SK-N-SH (cell line): ENCODE data around the gene DHRS1. TPM values are rescaled to one million over a fixed set of nuclear protein-coding genes. Genes with fewer than 3 reads are reported as not detected.

Experiments used
- CTCF ChIA-PET: fragments of 300-600, 350-600 bp; formaldehyde crosslinking; extraction: SDS; loops from one replicate; lab custom pipeline; 2021; lab: Yijun Ruan, JAX
- POLR2A ChIA-PET: fragments of 350-600 bp; sonication (Branson Sonifier 250); formaldehyde crosslinking; extraction: SDS; loops from one replicate; lab custom pipeline; 2020; ENCODE audit warnings: antibody characterized with exemption, inconsistent platforms; lab: Yijun Ruan, JAX
- DNase-seq: peaks from one replicate; pipeline ENCODE4 v3.0.0; 2012
- H2AFZ ChIP-seq: fragments of 200-600 bp; sonication (generic); 2 replicates; pipeline ENCODE4 v1.8.1; 2016; ENCODE audit warnings: antibody characterized with exemption, mild to moderate bottlenecking, low read depth
- H3F3A ChIP-seq: fragments of 200-600 bp; sonication (generic); replicated peaks from 2 replicates; pipeline ENCODE3; 2016; ENCODE audit warnings: antibody characterized with exemption, mild to moderate bottlenecking; ENCODE audit not compliant: insufficient read depth
- H3K27ac ChIP-seq, 2 experiments: fragments of 200-500 bp in 1 of 2; fragments of 200-600 bp in 1 of 2; sonication (Bioruptor generic) in 1 of 2; sonication (generic), shearing (Covaris generic) in 1 of 2; 2 replicates each; pipeline versions ENCODE4 v1.5.1 to v1.6.1; 2014 to 2016; ENCODE audit warnings: low read depth in 2 of 2, inconsistent platforms in 1 of 2, low read length in 1 of 2, mild to moderate bottlenecking in 1 of 2, mixed read lengths in 1 of 2
- H3K27me3 ChIP-seq: fragments of 200-600 bp; sonication (generic), shearing (Covaris generic); 2 replicates; pipeline ENCODE4 v1.6.1; 2016; ENCODE audit warnings: mixed run types; ENCODE audit not compliant: insufficient read depth
- H3K36me3 ChIP-seq, 2 experiments: fragments of 200-500 bp in 1 of 2; fragments of 200-600 bp in 1 of 2; sonication (Bioruptor generic) in 1 of 2; sonication (generic) in 1 of 2; replicated peaks in 1 of 2; 2 replicates each; pipeline versions ENCODE3 to v1.5.1; 2014 to 2016; ENCODE audit warnings: low read length in 1 of 2, mild to moderate bottlenecking in 1 of 2; ENCODE audit not compliant: insufficient read depth in 2 of 2, control insufficient read depth in 1 of 2
- H3K4me1 ChIP-seq, 2 experiments: fragments of 200-500 bp in 1 of 2; fragments of 200-600 bp in 1 of 2; sonication (Bioruptor generic) in 1 of 2; sonication (generic), shearing (Covaris generic) in 1 of 2; 2 replicates each; pipeline versions ENCODE4 v1.5.1 to v1.6.1; 2014 to 2016; ENCODE audit warnings: low read depth in 1 of 2, low read length in 1 of 2, mixed run types in 1 of 2; ENCODE audit not compliant: insufficient read depth in 2 of 2, control insufficient read depth in 1 of 2
- H3K4me2 ChIP-seq: fragments of 200-600 bp; sonication (generic), shearing (Covaris generic); 2 replicates; pipeline ENCODE4 v1.6.1; 2017; ENCODE audit warnings: mixed run types
- H3K4me3 ChIP-seq, 2 experiments: fragments of 200-500 bp in 1 of 2; fragments of 200-600 bp in 1 of 2; sonication (Bioruptor generic) in 1 of 2; sonication (generic), shearing (Covaris generic) in 1 of 2; 2 replicates each; pipeline versions ENCODE4 v1.5.1 to v1.8.1; 2014 to 2016; ENCODE audit warnings: low read depth in 2 of 2, inconsistent platforms in 1 of 2, low read length in 1 of 2, mild to moderate bottlenecking in 1 of 2, mixed read lengths in 1 of 2, moderate library complexity in 1 of 2
- H3K79me2 ChIP-seq: fragments of 200-600 bp; sonication (generic); 2 replicates; pipeline ENCODE4 v1.8.1; 2017; ENCODE audit warnings: mild to moderate bottlenecking; ENCODE audit not compliant: insufficient read depth
- H3K9ac ChIP-seq: fragments of 200-600 bp; sonication (generic); 2 replicates; pipeline ENCODE4 v1.6.1; 2017; ENCODE audit warnings: mixed run types
- H3K9me2 ChIP-seq: fragments of 200-600 bp; sonication (generic); 2 replicates; pipeline ENCODE4 v1.6.1; 2017; ENCODE audit warnings: mixed run types
- H3K9me3 ChIP-seq: fragments of 200-600 bp; sonication (generic); 2 replicates; pipeline ENCODE4 v1.6.1; 2017; ENCODE audit warnings: mixed run types, mild to moderate bottlenecking, moderate library complexity
- H4K20me1 ChIP-seq: fragments of 200-600 bp; sonication (generic); 2 replicates; pipeline ENCODE4 v1.6.1; 2017; ENCODE audit warnings: mild to moderate bottlenecking, mixed run types; ENCODE audit not compliant: insufficient read depth
- ELF1 ChIP-seq: IDR thresholded peaks from 2 replicates; pipeline ENCODE4 v1.4.0; 2012
- EP300 ChIP-seq, 2 experiments: IDR thresholded peaks; 2 replicates each; pipeline versions ENCODE4 v1.4.0 to v1.6.1; 2012; ENCODE audit warnings: borderline replicate concordance in 1 of 2, low read depth in 1 of 2, low read length in 1 of 2
- FOSL2 ChIP-seq: IDR thresholded peaks from 2 replicates; pipeline ENCODE4 v1.4.0; 2012; ENCODE audit warnings: low read depth, mild to moderate bottlenecking, moderate library complexity, borderline replicate concordance
- FOXJ3 ChIP-seq: sonication (generic); formaldehyde crosslinking; IDR thresholded peaks from 2 replicates; pipeline ENCODE4 v1.5.1; 2020; ENCODE audit warnings: mild to moderate bottlenecking, missing genetic modification reagents
- FOXM1 ChIP-seq: IDR thresholded peaks from 2 replicates; pipeline ENCODE4 v1.4.0; 2012; ENCODE audit warnings: low read depth, mild to moderate bottlenecking
- JUND ChIP-seq: IDR thresholded peaks from 2 replicates; pipeline ENCODE4 v1.4.0; 2012
- MEF2A ChIP-seq: IDR thresholded peaks from 2 replicates; pipeline ENCODE4 v1.4.0; 2012; ENCODE audit warnings: low read depth, borderline replicate concordance
- NFIC ChIP-seq: IDR thresholded peaks from 2 replicates; pipeline ENCODE4 v1.4.0; 2012; ENCODE audit warnings: borderline replicate concordance
- RCOR1 ChIP-seq: fragments of 150-350 bp; IDR thresholded peaks from 2 replicates; pipeline ENCODE4 v1.6.1; 2017; ENCODE audit warnings: antibody characterized with exemption, low read length
- RXRA ChIP-seq: IDR thresholded peaks from 2 replicates; pipeline ENCODE4 v1.4.0; 2012; ENCODE audit warnings: low read depth, mild to moderate bottlenecking, borderline replicate concordance
- SIN3A ChIP-seq: IDR thresholded peaks from 2 replicates; pipeline ENCODE4 v1.6.1; 2012; ENCODE audit warnings: low read depth, mild to moderate bottlenecking, low read length, moderate library complexity, borderline replicate concordance
- TCF12 ChIP-seq: IDR thresholded peaks from 2 replicates; pipeline ENCODE4 v1.4.0; 2012
- TEAD4 ChIP-seq: IDR thresholded peaks from 2 replicates; pipeline ENCODE4 v1.4.0; 2012; ENCODE audit warnings: mild to moderate bottlenecking, borderline replicate concordance; ENCODE audit not compliant: insufficient read depth
- WGBS: methylation state at CpG from one replicate; pipeline ENCODE4 v1.1.6; 2017; ENCODE audit warnings: low lambda C conversion rate; 5-methylcytosine and 5-hydroxymethylcytosine counted together
- polyA plus RNA-seq, 3 experiments: library from polyadenylated mRNA; depleted of rRNA; stranded (reverse); fragments of >200 nt; gene quantifications; 2 replicates each; pipeline ENCODE4 v1.2.3, GENCODE V29; 2012
- TF ChIP-seq, protein P1 (sequence below): IDR thresholded peaks from 2 replicates; pipeline ENCODE4; 2012
- TF ChIP-seq, protein P2 (sequence below): IDR thresholded peaks from 2 replicates; pipeline ENCODE4 v1.4.0; 2012; ENCODE audit warnings: low read depth, borderline replicate concordance
- TF ChIP-seq, protein P3 (sequence below): fragments of 150-350 bp; IDR thresholded peaks from 2 replicates; pipeline ENCODE4 v1.6.1; 2017; ENCODE audit warnings: antibody characterized with exemption, low read length, low read depth, borderline replicate concordance
- TF ChIP-seq, protein P4 (sequence below): IDR thresholded peaks from 2 replicates; pipeline ENCODE4 v1.4.0; 2012; ENCODE audit warnings: low read depth

Gene DHRS1
- polyA plus RNA-seq, 1 of the 3 experiments (the other 2 are of a cell fraction) = 65.4 TPM

DNA sequence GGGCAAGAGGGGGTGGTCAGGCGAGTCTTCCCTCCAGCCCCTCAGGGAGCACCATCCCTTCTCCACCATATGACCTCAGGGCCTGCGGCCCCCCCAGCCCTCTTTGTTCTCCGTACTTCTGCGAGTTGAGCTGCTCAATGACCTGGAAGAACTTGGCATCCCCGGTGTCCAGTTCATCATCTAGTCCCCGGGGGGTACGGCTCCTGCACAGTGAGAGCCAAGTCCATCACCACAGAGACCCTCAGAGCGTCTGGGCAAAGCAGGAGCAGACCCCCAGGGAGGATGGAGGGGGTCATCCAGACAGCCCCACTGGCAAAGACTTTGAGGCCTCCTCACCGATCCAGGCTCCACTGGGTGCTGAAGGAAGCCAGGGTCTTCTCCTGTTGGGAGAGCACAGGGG, 26.4 kb upstream of the DHRS1 start:
- POLR2A ChIA-PET = no interaction called here
- no peaks in the 10 kb centered on the region for H3K36me3 ChIP-seq
- no peaks in the 10 kb centered on the region for H4K20me1 ChIP-seq
- no peaks in the 10 kb centered on the region for H3K27me3 ChIP-seq
- TF ChIP-seq, protein P1, sequence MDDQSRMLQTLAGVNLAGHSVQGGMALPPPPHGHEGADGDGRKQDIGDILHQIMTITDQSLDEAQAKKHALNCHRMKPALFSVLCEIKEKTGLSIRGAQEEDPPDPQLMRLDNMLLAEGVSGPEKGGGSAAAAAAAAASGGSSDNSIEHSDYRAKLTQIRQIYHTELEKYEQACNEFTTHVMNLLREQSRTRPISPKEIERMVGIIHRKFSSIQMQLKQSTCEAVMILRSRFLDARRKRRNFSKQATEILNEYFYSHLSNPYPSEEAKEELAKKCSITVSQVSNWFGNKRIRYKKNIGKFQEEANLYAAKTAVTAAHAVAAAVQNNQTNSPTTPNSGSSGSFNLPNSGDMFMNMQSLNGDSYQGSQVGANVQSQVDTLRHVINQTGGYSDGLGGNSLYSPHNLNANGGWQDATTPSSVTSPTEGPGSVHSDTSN = no peak
- no peak for TF ChIP-seq FOXJ3 (CRISPR knock-in tag)
- TF ChIP-seq NFIC = no peak
- no peak for TF ChIP-seq TCF12
- TF ChIP-seq, protein P2, sequence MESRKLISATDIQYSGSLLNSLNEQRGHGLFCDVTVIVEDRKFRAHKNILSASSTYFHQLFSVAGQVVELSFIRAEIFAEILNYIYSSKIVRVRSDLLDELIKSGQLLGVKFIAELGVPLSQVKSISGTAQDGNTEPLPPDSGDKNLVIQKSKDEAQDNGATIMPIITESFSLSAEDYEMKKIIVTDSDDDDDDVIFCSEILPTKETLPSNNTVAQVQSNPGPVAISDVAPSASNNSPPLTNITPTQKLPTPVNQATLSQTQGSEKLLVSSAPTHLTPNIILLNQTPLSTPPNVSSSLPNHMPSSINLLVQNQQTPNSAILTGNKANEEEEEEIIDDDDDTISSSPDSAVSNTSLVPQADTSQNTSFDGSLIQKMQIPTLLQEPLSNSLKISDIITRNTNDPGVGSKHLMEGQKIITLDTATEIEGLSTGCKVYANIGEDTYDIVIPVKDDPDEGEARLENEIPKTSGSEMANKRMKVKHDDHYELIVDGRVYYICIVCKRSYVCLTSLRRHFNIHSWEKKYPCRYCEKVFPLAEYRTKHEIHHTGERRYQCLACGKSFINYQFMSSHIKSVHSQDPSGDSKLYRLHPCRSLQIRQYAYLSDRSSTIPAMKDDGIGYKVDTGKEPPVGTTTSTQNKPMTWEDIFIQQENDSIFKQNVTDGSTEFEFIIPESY = no peak
- TF ChIP-seq RXRA = no peak
- no peak for TF ChIP-seq FOXM1
- no peak for TF ChIP-seq JUND
- TF ChIP-seq, protein P3, sequence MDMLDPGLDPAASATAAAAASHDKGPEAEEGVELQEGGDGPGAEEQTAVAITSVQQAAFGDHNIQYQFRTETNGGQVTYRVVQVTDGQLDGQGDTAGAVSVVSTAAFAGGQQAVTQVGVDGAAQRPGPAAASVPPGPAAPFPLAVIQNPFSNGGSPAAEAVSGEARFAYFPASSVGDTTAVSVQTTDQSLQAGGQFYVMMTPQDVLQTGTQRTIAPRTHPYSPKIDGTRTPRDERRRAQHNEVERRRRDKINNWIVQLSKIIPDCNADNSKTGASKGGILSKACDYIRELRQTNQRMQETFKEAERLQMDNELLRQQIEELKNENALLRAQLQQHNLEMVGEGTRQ = no peak
- TF ChIP-seq MEF2A = no peak
- no peak for TF ChIP-seq TEAD4
- TF ChIP-seq EP300 (IDR thresholded peaks at IDR 0.05; ENCODE audit: borderline replicate concordance in 1 of 2, low read depth in 1 of 2, low read length in 1 of 2) = no peak
- no peak for TF ChIP-seq SIN3A
- TF ChIP-seq, protein P4, sequence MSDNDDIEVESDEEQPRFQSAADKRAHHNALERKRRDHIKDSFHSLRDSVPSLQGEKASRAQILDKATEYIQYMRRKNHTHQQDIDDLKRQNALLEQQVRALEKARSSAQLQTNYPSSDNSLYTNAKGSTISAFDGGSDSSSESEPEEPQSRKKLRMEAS = no peak
- TF ChIP-seq ELF1 = no peak
- TF ChIP-seq FOSL2 = no peak
- TF ChIP-seq RCOR1 = no peak
- no peaks in the 10 kb centered on the region for H3F3A ChIP-seq
- no peak overlapping the region for H3K4me2 ChIP-seq
- H3K9ac ChIP-seq = no peak overlapping the region
- no peaks in the 10 kb centered on the region for H3K9me3 ChIP-seq
- peak; percentile 9 for DNase-seq
- H3K4me3 ChIP-seq = no peak overlapping the region
- WGBS = 32% methylated on average over 7 of the region's 9 CpGs
- no peaks in the 10 kb centered on the region for H3K79me2 ChIP-seq
- no peaks in the 10 kb centered on the region for H3K9me2 ChIP-seq
- CTCF ChIA-PET = interaction anchor here (3.9 to 14.6 kb wide), 5 partner anchors 7 to 111 kb away, joined by 36 to 115 read pairs (median 62); partner anchors contain the start of genes ADCY4, CBLN3, CIDEB and KHNYN
- no peak overlapping the region for H2AFZ ChIP-seq
- H3K27ac ChIP-seq = no peak overlapping the region
- H3K4me1 ChIP-seq = no peaks in the 10 kb centered on the region
